Measurements from ENCODE around the gene ESRRB. TPM values are rescaled to one million over a fixed set of nuclear protein-coding genes. Genes with fewer than 3 reads are reported as not detected.

Gene ESRRB
- total and polyA plus RNA-seq, 2 experiments from 2014 or later = 6.6 to 11.0 TPM

DNA sequence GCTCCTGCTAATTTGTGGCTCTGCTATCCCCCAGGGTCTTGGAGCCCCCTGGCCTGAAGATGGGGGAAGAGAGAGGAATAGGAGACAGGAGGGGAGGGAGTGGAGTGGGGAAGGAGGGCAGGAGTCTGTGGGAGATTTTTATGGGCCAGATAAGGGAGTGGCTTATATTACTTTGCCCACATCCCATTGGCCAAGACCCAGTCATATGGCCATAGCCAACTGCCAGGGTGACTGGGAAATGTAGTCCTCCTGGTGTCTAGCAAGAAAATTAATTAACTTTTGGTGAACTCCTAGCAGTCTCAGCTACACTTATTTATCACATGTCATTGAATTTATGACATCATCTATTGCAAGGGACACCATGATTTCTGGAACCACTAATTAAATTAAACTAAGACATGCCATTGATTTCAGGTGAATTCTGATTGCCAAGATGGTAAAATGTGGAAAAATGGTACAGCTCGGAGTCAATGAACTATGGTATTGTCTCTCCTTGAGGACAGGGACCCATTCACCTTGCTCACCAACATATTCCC lies 50.3 kb downstream of the ESRRB start:
- no peak overlapping the region for H3K27ac ChIP-seq
- no peak for DNase-seq (ENCODE audit: low read depth in 1 of 2, low spot score in 1 of 2)
- no peaks in the 10 kb centered on the region for H3K9me3 ChIP-seq (ENCODE audit: low read depth)
- no peak overlapping the region for H3K4me3 ChIP-seq
- no peaks in the 10 kb centered on the region for H3K27me3 ChIP-seq
- no peak for TF ChIP-seq CTCF (IDR thresholded peaks at IDR 0.05; ENCODE audit: low read depth, low read length)
- H3K36me3 ChIP-seq = no peaks in the 10 kb centered on the region
- no peaks in the 10 kb centered on the region for H3K4me1 ChIP-seq (ENCODE audit: low read depth)

DNA sequence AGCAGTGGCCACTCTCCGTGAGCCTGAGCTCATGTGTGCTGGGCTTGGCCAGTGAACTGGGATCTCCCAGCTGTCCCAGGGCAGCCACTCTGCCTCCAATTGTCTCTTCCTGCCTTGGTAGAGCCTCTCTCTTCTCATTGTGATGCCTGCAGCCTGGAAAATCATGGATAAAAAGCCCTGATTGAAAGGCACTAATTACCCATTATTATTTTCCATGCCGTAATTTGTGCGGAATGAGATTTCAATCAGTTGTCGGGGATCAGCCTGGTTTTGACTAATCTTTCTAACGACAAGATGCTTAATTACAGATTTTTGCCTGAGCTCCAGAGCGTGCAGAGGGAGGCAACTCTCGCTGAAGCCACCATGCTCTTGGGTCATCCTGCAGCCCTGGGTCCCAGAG lies 52.7 kb downstream of the ESRRB start:
- no peaks in the 10 kb centered on the region for H3K9me3 ChIP-seq (ENCODE audit: low read depth)
- no peak overlapping the region for H3K4me3 ChIP-seq
- no peak for TF ChIP-seq CTCF (IDR thresholded peaks at IDR 0.05; ENCODE audit: low read depth, low read length)
- no peaks in the 10 kb centered on the region for H3K27me3 ChIP-seq
- H3K27ac ChIP-seq = no peak overlapping the region
- H3K4me1 ChIP-seq (ENCODE audit: low read depth) = no peaks in the 10 kb centered on the region
- no peaks in the 10 kb centered on the region for H3K36me3 ChIP-seq
- DNase-seq (ENCODE audit: low read depth in 1 of 2, low spot score in 1 of 2) = no peak

- Histone ChIP-seq H3K9me3 (ENCODE audit: low read depth) (no peaks in the 10 kb centered on the region), H3K27ac (no peak overlapping the region), H3K4me1 (ENCODE audit: low read depth) (no peaks in the 10 kb centered on the region), H3K27me3 (no peaks in the 10 kb centered on the region), H3K36me3 (no peaks in the 10 kb centered on the region), H3K4me3 (no peak overlapping the region)
- DNase-seq (ENCODE audit: low read depth in 1 of 2, low spot score in 1 of 2) = no peak
- no peak for TF ChIP-seq CTCF (IDR thresholded peaks at IDR 0.05; ENCODE audit: low read depth, low read length)
These were observed 54.1 kb downstream of the ESRRB start for GRCh38 chr14:76430017-76430416.

GRCh38 chr14:76430475-76430980 lies 54.6 kb downstream of the ESRRB start:
- DNase-seq (ENCODE audit: low read depth in 1 of 2, low spot score in 1 of 2) = no peak
- no peak for TF ChIP-seq CTCF (IDR thresholded peaks at IDR 0.05; ENCODE audit: low read depth, low read length)
- Histone ChIP-seq H3K27ac (no peak overlapping the region), H3K4me3 (no peak overlapping the region), H3K27me3 (no peaks in the 10 kb centered on the region), H3K36me3 (no peaks in the 10 kb centered on the region), H3K4me1 (ENCODE audit: low read depth) (no peaks in the 10 kb centered on the region), H3K9me3 (ENCODE audit: low read depth) (no peaks in the 10 kb centered on the region)

- no peak overlapping the region for H3K4me3 ChIP-seq
- no peaks in the 10 kb centered on the region for H3K4me1 ChIP-seq (ENCODE audit: low read depth)
- H3K27me3 ChIP-seq = no peaks in the 10 kb centered on the region
- H3K9me3 ChIP-seq (ENCODE audit: low read depth) = no peaks in the 10 kb centered on the region
- H3K27ac ChIP-seq = no peak overlapping the region
- no peak for DNase-seq (ENCODE audit: low read depth in 1 of 2, low spot score in 1 of 2)
- H3K36me3 ChIP-seq = no peaks in the 10 kb centered on the region
- TF ChIP-seq CTCF (IDR thresholded peaks at IDR 0.05; ENCODE audit: low read depth, low read length) = no peak
These were observed 55.6 kb downstream of the ESRRB start for GRCh38 chr14:76431538-76431937.
